ENCODE data around the gene APOBEC4.
A peak's percentile ranks its signal among the peaks of the same experiment; 100 is the strongest.

The APOBEC4 gene

DNA sequence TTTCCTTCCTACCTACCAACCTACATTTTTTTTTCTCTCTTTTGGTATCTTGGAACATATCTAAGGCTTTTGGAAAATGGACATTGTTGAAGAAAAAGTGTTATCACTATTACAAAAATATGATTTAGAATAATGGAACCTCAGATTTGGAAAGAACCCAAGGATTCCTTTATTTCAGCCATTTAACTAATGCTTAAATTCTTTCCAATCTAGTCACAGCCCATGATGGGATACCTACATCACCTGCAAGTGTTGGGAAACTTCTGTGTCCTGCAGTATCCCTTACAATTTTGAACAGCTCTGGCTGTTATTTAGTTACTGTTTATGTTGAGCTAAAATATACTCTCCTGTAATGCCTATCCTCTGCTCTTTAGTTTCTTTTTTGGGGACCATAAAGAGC, 22.3 kb upstream of the APOBEC4 start:
- DNase-seq (ENCODE audit: low spot score) = no peak

DNA sequence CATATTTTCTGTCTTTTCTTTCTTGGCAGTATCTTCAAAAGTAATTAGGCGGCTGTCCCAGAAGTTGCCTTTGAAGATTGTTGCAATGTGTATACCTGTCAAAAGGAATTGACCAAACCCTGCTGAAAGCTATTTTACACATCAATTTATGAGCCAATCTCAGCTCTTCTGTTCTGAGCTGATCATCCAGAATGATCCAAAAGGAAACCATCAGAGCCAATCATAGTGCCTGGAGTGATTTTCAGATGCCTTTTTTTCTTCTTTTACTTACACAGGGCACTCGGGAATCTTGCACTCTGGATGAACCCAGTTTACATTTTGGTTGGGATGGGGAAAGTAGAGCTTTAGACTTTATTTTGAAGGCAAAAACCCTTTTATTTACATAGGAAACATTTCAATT, 21.8 kb upstream of the APOBEC4 start:
- no peak for DNase-seq (ENCODE audit: low spot score)

DNA sequence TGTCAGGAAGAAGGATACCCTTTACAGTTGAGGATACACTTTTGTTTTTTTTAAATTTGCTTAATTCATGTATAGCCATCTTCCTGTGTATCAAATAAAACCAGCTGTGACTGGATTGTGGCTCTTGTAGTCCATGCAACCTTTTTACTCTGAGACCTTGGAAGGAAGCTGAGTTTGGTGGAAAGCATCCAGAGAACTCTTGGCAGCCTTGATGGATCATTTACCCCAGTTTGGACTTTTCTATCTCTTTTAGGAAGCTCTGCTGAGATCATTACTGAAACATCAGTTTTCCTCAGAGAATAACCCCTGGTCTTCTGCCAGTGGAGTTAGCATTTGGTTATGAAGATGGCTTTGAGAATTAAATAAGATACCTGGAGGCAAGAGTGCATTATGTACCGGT, 21.2 kb upstream of the APOBEC4 start:
- no peak for DNase-seq (ENCODE audit: low spot score)

DNA sequence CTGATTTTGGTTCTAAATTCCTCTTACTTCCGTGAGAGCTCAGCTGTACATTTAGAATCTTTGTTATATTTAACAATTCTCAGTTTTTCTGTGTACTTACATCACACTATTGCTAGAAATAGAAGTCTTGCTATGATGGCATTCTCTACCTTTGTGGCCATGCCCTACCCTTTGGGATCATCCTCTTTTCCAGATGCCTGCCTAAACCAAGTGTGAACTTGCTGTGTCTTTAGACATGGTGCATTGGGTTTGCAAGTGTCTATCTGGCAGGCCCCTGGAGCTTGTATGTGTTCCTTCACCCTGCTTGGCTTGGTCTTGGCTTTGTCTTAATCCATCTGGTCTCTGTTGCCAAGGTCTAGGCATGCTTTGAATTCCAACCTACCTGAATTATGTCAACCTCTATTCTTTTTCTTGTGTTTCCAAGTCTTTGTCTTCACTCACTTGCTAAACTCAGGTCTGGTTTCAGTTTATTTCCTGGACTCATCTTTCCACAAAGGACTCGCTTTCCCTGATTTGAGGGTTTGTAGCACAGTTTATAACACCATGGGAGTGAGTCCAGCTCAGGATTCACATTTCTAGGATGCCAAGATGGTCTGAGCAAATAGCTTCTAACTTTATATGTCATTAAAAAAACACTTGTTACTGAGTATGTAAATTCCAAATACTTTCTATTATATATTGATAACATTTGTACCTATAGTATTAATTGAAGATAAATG, 20.6 kb upstream of the APOBEC4 start:
- DNase-seq (ENCODE audit: low spot score) = no peak

DNA sequence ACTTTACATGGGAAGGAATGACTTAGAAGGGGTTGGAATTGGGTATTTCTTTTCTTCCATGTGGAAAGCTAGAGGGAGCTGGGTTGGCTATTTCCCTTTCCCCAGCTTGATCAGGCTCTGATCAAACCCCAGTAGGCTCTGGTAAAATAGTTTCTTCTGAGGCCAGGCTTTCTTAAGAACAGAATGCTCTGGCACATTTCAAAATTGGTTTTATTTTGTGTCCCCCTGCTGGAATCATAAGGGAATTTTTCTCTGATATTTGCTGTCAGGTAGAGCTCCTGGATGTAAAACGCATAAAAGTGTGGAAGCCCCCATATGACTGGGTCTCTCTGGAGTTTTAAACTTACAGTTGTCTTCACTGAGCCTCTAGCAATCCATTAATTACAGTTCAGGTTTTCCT, 17.1 kb upstream of the APOBEC4 start:
- no peak for DNase-seq (ENCODE audit: low spot score)

DNA sequence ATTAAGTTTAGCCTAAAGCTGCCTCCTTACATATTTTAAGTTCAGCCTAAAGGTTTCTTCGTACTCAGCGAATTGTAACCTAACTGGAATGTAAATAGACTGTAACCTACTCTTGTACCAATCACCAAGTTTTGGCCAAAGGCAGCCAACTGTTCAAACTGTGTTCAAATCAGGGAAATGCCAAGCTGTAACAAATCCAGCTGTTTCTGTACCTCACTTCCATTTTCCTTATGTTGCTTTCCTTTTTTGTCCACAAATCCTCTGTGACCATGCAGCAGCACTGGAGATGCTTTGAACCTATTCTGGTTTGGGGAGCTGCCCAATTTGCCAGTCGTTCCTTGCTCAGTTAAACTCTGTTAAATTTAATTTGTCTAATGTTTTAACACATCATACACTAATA, 3.2 kb upstream of the APOBEC4 start:
- no peak for DNase-seq (ENCODE audit: low spot score)

DNA sequence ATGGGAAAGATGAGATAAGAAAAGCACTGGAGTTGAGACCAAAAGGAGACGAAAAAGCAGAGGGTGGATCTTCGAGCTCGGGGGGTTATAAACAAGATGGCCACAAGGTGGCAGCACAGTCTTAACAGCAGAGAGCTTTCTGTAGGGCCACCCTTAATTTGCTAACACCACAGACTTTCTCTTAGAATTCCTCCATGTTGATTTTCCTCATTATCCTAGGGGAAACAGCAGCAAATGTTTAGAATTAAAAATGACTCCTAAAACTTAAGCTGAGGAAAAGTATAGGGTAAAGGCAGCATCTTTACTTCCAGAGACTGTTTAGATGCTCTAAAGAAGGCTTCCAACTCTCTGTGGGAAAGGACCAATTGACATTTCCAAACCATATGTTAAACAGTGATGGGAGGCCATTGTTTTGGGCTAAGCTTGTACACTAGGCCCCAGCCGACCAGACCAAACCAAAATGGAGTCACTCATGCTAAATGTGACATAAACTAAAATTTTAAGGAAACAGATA, 2.5 kb upstream of the APOBEC4 start:
- DNase-seq (ENCODE audit: low spot score) = peak; percentile 85

DNA sequence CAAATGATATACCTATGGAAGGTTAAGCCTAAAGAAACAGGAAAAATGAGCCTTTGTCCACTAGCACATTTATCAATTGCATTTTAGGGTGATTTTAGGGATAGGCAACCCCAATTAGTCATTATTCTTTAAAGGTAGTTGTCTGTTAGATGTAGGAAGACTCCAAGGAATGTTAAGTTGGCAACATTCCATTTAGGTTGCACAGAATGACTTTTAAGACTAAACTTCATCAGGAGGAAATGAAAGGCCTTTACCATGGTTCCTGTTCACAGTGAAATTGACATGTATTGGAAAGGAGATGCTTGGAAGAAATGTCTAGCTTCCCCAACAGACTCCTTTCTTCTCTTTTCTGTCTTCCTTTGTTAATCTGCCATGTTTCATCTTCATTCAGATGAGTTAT, 1.6 kb upstream of the APOBEC4 start:
- DNase-seq (ENCODE audit: low spot score) = no peak

DNA sequence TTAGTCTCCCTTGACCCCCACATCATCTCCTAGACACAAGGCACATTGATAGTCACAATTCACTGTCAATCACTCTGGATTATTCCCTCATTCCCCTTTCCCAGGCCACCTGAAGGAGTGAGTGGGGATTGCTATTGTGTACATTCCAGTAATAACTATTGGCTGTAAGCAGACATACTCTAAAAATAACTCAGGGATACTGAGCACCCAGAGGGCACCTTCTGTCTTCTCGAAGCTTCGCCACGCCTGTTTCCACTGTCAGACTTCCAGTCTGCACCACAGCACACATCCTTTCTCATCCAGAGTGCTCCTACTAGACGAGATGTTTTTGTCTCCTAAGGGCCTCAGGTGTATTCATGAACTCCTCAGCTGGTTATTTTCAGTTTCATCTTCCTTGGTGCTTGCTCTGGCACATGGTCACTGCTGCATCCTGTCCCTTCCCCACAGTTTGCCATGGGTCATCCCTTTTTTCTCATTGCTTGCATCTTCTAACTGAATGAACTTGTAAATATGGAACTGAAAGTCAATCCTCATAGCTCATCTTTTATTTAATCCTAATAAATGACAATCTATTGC, 848 bp upstream of the APOBEC4 start:
- no peak for DNase-seq (ENCODE audit: low spot score)

DNA sequence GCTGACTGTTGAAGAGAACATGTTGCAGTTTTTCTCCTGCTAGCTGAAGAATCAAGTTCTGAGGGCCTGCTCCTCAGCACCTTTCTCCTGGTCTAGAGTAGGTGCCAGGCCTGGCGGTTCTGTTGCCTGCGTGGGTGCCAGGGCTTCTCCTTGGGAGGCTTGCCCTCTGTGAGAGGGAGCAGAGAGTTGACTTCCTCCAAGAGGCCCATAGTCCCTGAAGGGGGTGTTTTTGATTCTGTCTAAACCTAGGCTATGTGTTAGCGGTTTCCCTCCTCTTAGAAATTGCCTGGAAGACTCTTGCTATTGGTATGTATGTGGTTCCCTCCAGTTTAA, 312 bp upstream of the APOBEC4 start:
- no peak for DNase-seq (ENCODE audit: low spot score)

DNA sequence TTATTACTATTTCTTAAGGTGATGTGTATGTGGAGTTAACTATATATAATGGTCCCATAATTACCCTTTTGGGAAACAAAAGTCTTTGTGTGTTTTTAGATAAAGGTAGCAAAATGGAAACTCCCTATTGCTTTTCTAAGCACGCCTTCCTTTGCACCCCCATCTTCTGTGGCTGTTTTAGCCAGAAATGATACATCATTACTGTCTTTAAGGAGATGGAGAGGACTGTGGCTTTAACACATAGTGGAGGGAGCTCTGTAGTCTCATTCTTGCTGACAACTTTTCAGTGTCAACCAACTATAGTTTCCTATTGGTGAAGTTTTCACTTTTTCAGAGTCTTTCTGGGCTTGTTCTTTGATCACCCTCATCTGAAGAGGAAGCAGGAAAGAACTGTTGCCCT, 1.0 kb downstream of the APOBEC4 start:
- no peak for DNase-seq (ENCODE audit: low spot score)

DNA sequence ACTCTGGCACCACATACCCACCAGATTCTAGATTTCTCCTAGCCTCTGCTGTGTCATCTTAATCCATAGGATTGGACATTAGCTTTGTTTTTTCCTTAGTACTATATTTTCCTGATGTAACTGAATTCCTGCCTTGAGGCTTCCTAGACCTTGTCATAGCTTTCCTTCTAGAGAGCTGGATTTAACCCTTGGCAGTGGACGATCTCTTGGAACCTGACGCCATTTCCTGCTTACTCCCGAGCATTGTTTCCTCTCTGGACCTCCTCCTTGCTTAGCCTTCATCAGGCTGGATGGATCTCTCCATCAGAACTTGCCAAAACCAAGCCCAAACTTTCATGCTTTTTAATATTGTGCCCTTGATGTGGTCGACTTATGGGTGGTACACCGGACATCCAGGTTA, 1.5 kb downstream of the APOBEC4 start:
- no peak for DNase-seq (ENCODE audit: low spot score)

DNA sequence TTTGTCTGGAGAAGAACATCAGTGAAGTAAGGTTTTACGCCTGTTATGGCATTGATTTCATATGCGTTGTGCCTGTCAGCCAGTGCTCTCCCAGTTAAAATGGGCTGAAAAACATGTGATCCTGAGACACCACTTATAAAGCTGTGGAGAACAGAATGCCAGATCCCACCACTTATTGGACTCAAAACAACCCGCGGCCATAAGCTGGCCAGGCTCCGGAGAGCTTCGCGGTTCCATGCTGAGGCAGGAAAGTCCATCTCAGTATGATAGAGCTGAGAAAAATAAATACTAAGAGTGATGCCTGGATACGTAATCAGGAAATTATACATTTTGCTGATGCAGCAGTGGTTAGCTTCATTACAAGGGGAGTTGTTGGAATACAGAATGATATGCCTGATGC, 5.1 kb downstream of the APOBEC4 start:
- no peak for DNase-seq (ENCODE audit: low spot score)

DNA sequence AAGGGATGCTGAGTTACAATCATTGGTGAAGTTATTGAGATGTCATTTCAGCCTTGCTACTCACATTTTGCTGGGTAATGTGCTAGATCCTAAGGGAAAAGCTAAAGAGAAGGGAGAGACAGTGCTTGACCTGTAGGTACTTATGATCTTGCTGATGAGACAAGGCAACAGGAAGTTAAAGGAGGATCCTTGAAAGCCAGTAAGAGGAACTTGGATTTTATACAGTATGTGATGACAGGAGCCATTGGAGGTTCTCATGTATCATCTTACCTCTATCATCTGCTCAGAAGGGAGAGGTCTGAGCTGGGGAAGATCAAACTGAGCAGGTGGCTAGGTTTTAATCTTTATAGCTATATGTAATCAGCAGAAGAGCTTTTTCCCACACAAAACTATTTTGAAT, 6.3 kb downstream of the APOBEC4 start:
- no peak for DNase-seq (ENCODE audit: low spot score)

DNA sequence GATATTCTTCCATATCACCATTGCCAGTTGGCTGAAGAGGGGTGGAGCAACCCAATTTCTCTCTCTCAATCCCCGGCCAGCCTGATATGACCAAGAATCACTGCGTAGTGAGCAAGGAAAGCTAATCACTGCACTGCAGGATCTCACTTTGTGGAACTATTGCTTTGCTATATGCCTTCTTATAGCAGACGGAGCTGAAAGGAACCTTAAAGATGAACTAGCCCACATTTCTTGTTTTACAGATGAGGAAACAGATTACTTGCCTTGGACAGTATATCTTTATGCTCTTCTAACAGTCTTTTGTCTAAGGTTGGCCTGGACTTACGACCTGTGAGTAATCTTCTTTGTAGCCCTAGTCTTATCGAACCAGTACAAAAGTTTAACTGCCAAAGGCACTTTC, 7.6 kb downstream of the APOBEC4 start:
- no peak for DNase-seq (ENCODE audit: low spot score)

DNA sequence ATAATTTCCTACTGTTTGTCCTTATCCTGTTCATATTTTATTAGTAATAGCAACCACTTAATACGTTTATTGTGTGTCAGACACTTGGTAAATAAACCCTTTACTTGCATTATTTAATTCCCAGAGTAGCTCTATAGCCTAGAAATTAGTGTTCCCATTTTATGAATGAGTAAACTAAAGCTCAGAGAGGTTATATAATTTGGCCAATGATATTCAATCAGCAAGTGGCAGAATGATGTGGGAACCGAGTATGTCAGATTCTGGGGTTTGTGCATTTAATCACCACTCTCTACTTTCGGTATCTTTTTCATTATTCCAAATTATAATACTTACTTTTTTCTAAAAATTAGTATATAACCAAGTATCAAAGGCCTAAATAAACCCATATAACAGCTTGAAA, 10.9 kb downstream of the APOBEC4 start:
- DNase-seq (ENCODE audit: low spot score) = no peak

DNA sequence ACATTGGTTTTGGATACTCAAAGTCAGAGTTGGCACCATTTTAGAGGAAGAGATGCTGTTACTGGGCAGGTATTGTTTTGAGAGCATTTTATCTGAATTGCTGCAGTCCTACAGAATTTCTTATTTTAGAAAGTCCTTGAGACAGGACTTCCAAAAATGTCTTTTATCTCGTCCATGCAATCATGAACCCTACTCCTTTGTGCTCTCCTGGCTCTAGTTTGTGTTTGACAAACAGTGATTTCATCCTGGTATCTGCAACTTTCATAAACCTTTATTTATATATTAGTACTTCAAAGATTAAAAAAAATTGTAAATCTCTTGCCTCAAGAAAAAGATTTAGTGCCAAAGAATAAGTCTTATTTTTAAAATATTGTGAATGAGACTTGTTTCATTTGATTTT, 12.9 kb downstream of the APOBEC4 start:
- DNase-seq (ENCODE audit: low spot score) = no peak

DNA sequence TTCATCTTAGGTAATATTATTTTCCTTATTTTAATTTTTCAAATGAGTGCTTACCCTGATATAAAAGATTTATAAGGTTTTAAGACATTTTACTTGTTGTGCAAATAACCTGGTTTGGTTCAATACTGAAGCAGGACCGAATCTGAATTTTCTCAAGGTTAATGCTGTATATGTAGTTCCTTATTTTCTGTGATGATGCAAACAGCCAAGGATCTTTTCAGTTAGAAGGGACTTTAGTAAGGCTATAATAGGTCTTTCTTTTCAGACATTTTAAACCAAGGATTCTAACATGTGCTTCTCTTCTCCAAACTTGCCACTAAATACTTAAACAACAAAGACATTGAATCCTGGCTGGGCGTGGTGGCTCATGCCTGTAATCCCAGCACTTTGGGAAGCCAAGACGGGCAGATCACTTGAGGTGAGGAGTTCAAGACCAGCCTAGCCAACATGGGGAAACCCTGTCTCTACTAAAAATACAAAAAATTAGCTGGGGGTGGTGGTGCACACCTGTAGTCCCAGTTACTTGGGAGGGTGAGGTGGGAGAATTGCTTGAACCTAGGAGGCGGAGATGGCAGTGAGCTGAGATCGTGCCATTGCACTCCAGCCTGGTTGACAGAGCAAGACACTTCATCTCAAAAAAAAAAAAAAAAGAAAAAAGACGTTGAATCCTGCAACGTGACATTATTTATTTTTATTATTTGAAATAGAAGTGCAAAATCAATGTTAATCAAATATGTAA, 14.3 kb downstream of the APOBEC4 start:
- no peak for DNase-seq (ENCODE audit: low spot score)

DNA sequence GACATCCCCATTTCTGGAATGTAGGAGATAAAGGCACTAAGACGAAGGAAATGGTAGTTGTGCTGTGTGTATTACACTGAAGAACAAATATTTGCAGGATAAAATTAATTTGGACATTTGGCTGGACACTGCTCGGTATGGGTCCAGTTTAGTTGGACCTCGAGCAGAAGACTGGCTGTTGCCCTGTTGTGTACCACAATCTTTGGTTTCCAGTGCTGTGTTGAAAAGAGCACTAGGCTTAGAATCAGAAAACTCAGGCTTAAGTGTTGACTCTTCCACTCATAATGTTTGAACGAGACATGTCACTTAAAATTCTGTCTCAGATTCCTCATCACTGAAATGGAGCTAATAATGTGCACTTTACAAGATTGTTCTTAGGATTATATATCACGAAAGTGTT, 16.3 kb downstream of the APOBEC4 start:
- no peak for DNase-seq (ENCODE audit: low spot score)

DNA sequence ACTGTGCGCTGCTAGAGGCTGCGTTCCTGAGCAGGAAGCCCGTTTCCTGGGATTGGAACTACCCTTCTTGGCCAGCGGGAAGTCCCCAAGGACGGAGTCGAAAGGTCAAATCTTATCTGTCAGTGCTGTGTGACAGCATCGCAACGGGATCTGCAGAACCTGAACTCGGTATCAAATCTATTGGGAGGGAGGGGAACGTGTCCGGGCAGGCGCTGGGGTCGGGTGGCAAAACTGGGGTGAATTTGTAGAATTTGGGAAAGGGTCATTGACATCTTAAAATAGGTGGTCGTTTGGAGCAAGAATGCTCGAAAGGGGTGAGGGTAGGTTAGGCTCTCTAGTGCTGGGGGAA, 16.8 kb downstream of the APOBEC4 start:
- DNase-seq (ENCODE audit: low spot score) = no peak

DNA sequence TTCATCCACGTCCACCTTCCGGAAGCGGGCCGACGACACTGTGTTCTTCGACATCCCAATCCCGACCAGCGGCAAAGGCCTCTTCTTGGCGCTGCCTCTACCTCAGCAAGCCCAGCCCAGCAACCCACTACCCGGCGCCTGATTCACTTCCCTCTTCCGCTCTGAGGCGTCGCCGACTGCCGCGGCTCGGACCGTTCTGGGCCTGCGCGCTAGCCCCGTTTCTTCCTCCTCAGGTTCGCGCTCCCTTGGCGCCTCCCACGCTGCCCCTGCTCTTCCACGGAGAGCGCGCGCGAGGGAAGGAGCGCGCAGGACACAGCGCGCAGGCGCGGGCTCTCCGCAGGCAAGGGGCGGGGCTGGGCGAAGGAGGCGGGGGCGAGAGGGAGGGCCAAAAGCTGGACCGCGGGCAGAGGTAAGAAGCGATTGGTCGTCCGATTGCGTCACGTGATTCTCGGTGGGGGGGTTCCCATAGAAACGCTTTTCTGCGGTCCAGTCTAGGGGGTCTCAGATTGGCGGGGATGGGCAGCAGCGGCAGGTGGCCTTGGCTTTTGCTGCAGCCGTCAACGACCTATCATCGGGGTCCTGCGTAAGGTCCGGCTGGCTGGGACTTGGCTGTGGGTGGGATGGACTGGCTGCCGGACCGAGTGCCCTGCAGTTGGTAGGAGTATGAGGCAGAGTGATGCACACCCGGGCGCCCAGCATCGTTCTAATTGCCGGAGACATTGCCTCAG, 17.3 kb downstream of the APOBEC4 start, which contains the start of gene ARPC5:
ARPC5 (minus strand) TSS at position 178 of the 728 bp plus-strand sequence; CDS start at position 54, 124 bp downstream.
- DNase-seq (ENCODE audit: low spot score) = peak; percentile 98

DNA sequence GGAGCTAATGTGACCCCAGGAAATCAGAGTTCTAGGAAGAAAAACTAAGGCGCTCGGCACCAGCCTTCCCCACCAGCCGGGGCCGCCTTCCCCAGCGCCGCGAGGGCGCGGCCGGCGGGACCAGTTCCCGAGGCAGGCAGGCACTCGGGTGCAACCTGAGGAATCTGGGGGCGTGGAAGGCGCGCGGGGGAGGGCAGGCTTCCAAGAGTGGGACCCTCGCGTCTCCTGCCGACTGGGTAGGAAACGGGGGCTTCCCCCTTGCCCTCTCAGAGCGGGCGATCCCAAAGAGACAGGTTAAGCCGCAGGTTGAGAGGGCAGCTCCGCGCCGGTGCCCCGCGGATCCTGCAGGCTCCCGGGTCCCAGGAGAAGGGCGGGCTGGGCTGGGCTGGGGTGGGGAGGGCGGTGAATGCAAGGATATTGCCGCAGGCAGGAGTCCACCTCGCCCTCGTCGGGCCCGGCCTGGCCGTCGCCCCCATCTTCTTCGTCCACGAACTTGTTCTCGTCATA, 18.0 kb downstream of the APOBEC4 start:
- peak; percentile 45 for DNase-seq (ENCODE audit: low spot score)

Measured in putamen (tissue), 1 donor.